GM13976 (cell line): ENCODE results near the gene RSPH3.
A peak's percentile ranks its signal among the peaks of the same experiment; 100 is the strongest.

Experiments used
- DNase-seq: peaks from one replicate; pipeline ENCODE4 v3.0.0; 2012; ENCODE audit warnings: low spot score
- CTCF ChIP-seq: IDR thresholded peaks from 2 replicates; pipeline ENCODE4 v1.5.1; 2012; ENCODE audit warnings: borderline replicate concordance, mild to moderate bottlenecking; ENCODE audit not compliant: insufficient read depth; ENCODE audit errors: extremely low read depth, missing control alignments, control extremely low read depth
- in situ Hi-C: fragments of 300-500 bp; cut with MboI; formaldehyde crosslinking; loops from one replicate; pipeline ENCODE4 v1.12.0; 2022; ENCODE audit warnings: low sequenced_read_pairs, mixed read lengths, inconsistent platforms; ENCODE audit not compliant: unreplicated experiment

The RSPH3 gene

GRCh38 chr6:158977382-158977781 is 22.6 kb downstream of the RSPH3 start:
- in situ Hi-C loops, result no loop called here
- no peak for TF ChIP-seq CTCF
- no peak for DNase-seq

- in situ Hi-C loops, result loop anchor here (5.0 to 25.0 kb wide), 2 partner anchors 260 to 760 kb away; no protein-coding TSS in a partner anchor
- peak; percentile 53 for DNase-seq
- TF ChIP-seq CTCF, result peak; percentile 27
These were observed 27.5 kb downstream of the RSPH3 start for GRCh38 chr6:158972241-158973233.

DNA sequence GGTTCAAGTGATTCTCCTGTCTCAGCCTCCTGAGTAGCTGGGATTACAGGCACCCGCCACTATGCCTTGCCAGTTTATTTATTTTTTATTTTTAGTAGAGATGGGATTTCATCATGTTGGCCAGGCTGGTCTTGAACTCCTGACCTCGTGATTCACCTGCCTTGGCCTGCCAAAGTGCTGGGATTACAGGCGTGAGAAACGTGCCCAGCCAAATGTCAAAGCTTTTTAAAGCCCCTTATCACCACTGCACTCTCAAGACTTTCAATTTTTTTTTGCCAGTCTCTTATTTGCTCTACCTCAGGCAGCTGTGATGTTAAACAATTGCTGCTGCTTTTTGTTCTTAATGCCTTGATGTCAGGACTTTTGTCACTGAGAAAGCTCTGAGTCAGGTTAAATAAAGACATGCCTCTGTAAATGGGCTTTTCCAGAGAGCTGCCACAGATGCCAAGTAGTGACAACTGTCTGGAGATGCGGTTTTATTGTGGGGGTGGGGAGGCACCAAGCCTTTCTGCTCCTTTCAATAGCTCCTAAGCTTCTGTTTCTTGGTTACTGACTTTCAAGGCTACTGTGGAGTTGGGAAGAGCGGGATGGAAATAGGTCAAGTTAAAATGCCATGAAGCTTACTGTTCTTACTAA is 29.2 kb downstream of the RSPH3 start:
- no peak for DNase-seq
- TF ChIP-seq CTCF, result no peak
- in situ Hi-C loops, result loop anchor here (5.0 to 25.0 kb wide), 2 partner anchors 258 to 758 kb away; no protein-coding TSS in a partner anchor

DNA sequence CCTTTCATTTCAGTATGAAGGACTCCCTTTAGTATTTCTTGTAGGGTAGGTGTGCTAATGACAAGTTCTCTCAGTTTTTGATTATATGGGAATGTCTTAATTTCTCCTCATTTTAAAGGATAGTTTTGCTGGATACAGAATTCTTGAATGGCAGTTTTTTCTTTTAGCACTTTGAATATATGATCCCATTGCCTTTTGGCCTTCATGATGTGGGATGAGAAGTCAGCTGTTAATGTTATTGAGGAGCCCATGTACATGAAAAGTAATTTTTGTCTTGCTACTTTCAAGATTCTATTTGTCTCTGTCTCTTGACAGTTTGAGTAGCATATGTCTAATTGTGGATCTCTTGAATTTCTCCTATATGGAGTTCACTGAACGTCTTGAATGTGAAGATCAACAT is 30.9 kb downstream of the RSPH3 start:
- no peak for DNase-seq
- in situ Hi-C loops, result loop anchor here (25.0 kb wide), 1 partner anchor 757 kb away; no protein-coding TSS in a partner anchor

GRCh38 chr6:158963020-158963808 is 36.8 kb downstream of the RSPH3 start:
- no peak for DNase-seq
- in situ Hi-C loops, result loop anchor here (25.0 kb wide), 1 partner anchor 751 kb away; no protein-coding TSS in a partner anchor
- no peak for TF ChIP-seq CTCF

More for the DNA sequence above, 30.9 kb downstream of the RSPH3 start:
- TF ChIP-seq CTCF, result no peak

DNA sequence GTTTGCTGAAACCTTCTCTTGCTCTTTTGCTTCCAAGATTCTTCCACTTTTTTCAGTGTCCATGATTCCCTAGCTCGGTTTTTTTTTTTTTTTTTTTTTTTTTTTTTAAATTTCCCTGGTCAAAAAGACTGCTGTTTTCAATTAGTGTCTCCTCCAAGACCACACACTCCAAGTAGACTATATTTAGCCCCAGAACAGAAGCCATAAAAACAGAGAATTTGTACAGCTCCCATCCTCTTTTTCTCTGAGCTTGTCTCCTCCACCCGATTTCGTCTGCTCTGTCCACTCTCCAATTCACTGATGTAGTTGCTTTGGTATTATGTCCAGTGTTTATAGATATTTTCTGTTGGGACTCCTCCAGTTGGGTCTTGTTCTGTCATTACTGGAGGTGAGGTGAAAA is 37.6 kb downstream of the RSPH3 start:
- in situ Hi-C loops, result loop anchor here (25.0 kb wide), 1 partner anchor 750 kb away; no protein-coding TSS in a partner anchor
- TF ChIP-seq CTCF, result no peak
- no peak for DNase-seq
